Calu3 (cell line): ENCODE results near the gene DTHD1. TPM values are rescaled to one million over a fixed set of nuclear protein-coding genes. Genes with fewer than 3 reads are reported as not detected.

Experiments used
- BruUV-seq: library from RNA; stranded (reverse); fragments of 400-500 nt; replicated peaks from 2 replicates; lab custom pipeline; 2021; lab: Mats Ljungman, UMichigan
- CTCF ChIA-PET: fragments of 300-600 bp; sonication (Branson Sonifier 250); formaldehyde crosslinking; loops from one replicate; lab custom pipeline; 2022; ENCODE audit warnings: antibody characterized with exemption; lab: Charles Lee
- DNase-seq: peaks from one replicate; pipeline ENCODE4 v3.0.0; 2022
- H3K27ac Mint-ChIP-seq: one replicate; pipeline ENCODE4 v1.8.0; 2022; ENCODE audit warnings: mixed read lengths; ENCODE audit not compliant: unreplicated experiment
- H3K27me3 Mint-ChIP-seq: one replicate; pipeline ENCODE4 v1.8.0; 2022; ENCODE audit warnings: mixed read lengths; ENCODE audit not compliant: unreplicated experiment
- H3K36me3 Mint-ChIP-seq: one replicate; pipeline ENCODE4 v1.8.0; 2022; ENCODE audit warnings: mild to moderate bottlenecking, moderate library complexity, mixed read lengths; ENCODE audit not compliant: insufficient read depth, unreplicated experiment
- H3K4me1 Mint-ChIP-seq: one replicate; pipeline ENCODE4 v1.8.0; 2022; ENCODE audit warnings: mild to moderate bottlenecking, low read depth, mixed read lengths; ENCODE audit not compliant: unreplicated experiment
- H3K4me3 Mint-ChIP-seq: one replicate; pipeline ENCODE4 v1.8.0; 2022; ENCODE audit warnings: mild to moderate bottlenecking, low read depth, moderate library complexity, mixed read lengths; ENCODE audit not compliant: unreplicated experiment
- H3K9me3 Mint-ChIP-seq: one replicate; pipeline ENCODE4 v1.8.0; 2022; ENCODE audit warnings: low read depth, mixed read lengths; ENCODE audit not compliant: unreplicated experiment
- CTCF ChIP-seq: fragments of 200-600 bp; IDR thresholded peaks from one replicate; pipeline ENCODE4 v1.8.0; 2022; ENCODE audit warnings: antibody characterized with exemption; ENCODE audit not compliant: unreplicated experiment
- intact Hi-C: fragments of 100-400 bp; cut with micrococcal nuclease; formaldehyde crosslinking; loops from one replicate; pipeline ENCODE4 v1.10.0; 2022; ENCODE audit not compliant: unreplicated experiment
- total RNA-seq: library from RNA; stranded (reverse); gene quantifications from 2 replicates; pipeline ENCODE4 v1.2.3, GENCODE V29; 2022

The DTHD1 gene
- total RNA-seq, 1 experiment from 2014 or later, result not detected

GRCh38 chr4:36388710-36389109 is 107.3 kb downstream of the DTHD1 start:
- no peaks in the 10 kb centered on the region for H3K36me3 Mint-ChIP-seq
- BruUV-seq, result no TSS peak
- DNase-seq, result no peak
- TF ChIP-seq CTCF, result no peak
- no peaks in the 10 kb centered on the region for H3K9me3 Mint-ChIP-seq
- H3K4me1 Mint-ChIP-seq, result no peaks in the 10 kb centered on the region
- H3K4me3 Mint-ChIP-seq, result no peak overlapping the region
- H3K27ac Mint-ChIP-seq, result no peak overlapping the region
- peaks cover 39% of the 10 kb centered on the region for H3K27me3 Mint-ChIP-seq
- intact Hi-C loops, result no loop called here
- CTCF ChIA-PET, result no interaction called here

GRCh38 chr4:36391411-36391810 is 110.0 kb downstream of the DTHD1 start:
- CTCF ChIA-PET, result no interaction called here
- no peak for TF ChIP-seq CTCF
- Mint-ChIP-seq H3K9me3 (no peaks in the 10 kb centered on the region), H3K4me3 (no peak overlapping the region), H3K27me3 (peaks cover 19% of the 10 kb centered on the region), H3K4me1 (no peaks in the 10 kb centered on the region), H3K27ac (no peak overlapping the region), H3K36me3 (no peaks in the 10 kb centered on the region)
- intact Hi-C loops, result no loop called here
- no peak for DNase-seq
- BruUV-seq, result no TSS peak

GRCh38 chr4:36392024-36392423 is 110.6 kb downstream of the DTHD1 start:
- H3K27ac Mint-ChIP-seq, result no peak overlapping the region
- no peaks in the 10 kb centered on the region for H3K36me3 Mint-ChIP-seq
- H3K4me1 Mint-ChIP-seq, result no peaks in the 10 kb centered on the region
- no peak overlapping the region for H3K4me3 Mint-ChIP-seq
- intact Hi-C loops, result no loop called here
- no peak for DNase-seq
- CTCF ChIA-PET, result no interaction called here
- TF ChIP-seq CTCF, result no peak
- no TSS peak for BruUV-seq
- H3K9me3 Mint-ChIP-seq, result no peaks in the 10 kb centered on the region
- H3K27me3 Mint-ChIP-seq, result peaks cover 19% of the 10 kb centered on the region

- intact Hi-C loops, result no loop called here
- Mint-ChIP-seq H3K9me3 (no peaks in the 10 kb centered on the region), H3K27ac (no peak overlapping the region), H3K4me1 (no peaks in the 10 kb centered on the region), H3K36me3 (no peaks in the 10 kb centered on the region), H3K4me3 (no peak overlapping the region), H3K27me3 (peaks cover 18% of the 10 kb centered on the region)
- CTCF ChIA-PET, result no interaction called here
- TF ChIP-seq CTCF, result no peak
- BruUV-seq, result no TSS peak
- DNase-seq, result no peak
These were observed 111.5 kb downstream of the DTHD1 start for GRCh38 chr4:36392916-36393315.

Other genes with a start within 250 kb of the DTHD1 start
- gene ARAP2, start 37.1 kb upstream of the DTHD1 start, total RNA-seq, result 30.0 and 30.2 TPM in 2 replicates